Measurements from ENCODE around the gene COX6A2. TPM values are rescaled to one million over a fixed set of nuclear protein-coding genes. Genes with fewer than 3 reads are reported as not detected.
A peak's percentile ranks its signal among the peaks of the same experiment; 100 is the strongest.

The COX6A2 gene
- total RNA-seq, 1 experiment from 2014 or later = not detected

DNA sequence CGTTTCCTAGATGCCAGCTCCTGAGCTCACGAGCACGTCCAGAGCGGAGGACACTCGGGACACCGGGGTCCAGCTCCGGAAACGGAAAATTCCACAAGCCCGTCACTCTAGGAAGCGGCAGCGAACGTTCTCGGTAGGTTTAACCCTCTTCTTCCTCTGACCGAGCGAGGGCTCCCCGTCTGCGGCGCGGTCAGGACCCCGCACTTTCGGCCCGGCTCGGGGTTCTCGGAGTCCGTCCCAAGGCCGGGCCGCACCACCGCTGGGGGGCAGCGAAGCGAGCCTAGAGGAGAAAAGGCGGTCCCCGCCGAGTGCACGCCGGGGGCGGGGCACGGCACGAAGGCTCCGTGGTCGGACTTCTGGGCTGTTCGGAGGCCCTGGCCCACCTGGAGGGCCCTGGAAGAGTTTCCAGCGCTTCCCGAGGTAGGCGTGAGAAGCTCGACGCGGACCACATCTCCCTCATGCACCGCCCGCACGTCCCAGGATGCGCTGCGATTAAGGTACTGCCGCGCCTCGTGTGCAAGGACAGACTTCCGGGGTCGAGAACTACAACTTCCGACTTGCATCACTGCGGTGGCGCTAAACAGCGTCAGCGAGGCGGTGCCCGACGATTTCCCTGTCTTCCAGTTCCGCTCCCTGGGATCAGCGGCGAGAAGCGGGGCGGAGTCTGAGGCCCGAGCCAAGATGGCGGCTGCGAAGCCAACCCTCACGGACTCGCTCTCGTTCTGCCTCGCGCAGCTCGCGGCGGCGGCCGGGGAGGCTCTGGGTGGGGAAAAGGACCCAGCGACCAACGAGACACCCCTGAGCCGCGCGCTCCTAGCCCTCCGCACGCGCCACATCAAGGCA is 30.9 kb upstream of the COX6A2 start, which contains the start of gene ARMC5 (continued):
- TF ChIP-seq, protein P1, sequence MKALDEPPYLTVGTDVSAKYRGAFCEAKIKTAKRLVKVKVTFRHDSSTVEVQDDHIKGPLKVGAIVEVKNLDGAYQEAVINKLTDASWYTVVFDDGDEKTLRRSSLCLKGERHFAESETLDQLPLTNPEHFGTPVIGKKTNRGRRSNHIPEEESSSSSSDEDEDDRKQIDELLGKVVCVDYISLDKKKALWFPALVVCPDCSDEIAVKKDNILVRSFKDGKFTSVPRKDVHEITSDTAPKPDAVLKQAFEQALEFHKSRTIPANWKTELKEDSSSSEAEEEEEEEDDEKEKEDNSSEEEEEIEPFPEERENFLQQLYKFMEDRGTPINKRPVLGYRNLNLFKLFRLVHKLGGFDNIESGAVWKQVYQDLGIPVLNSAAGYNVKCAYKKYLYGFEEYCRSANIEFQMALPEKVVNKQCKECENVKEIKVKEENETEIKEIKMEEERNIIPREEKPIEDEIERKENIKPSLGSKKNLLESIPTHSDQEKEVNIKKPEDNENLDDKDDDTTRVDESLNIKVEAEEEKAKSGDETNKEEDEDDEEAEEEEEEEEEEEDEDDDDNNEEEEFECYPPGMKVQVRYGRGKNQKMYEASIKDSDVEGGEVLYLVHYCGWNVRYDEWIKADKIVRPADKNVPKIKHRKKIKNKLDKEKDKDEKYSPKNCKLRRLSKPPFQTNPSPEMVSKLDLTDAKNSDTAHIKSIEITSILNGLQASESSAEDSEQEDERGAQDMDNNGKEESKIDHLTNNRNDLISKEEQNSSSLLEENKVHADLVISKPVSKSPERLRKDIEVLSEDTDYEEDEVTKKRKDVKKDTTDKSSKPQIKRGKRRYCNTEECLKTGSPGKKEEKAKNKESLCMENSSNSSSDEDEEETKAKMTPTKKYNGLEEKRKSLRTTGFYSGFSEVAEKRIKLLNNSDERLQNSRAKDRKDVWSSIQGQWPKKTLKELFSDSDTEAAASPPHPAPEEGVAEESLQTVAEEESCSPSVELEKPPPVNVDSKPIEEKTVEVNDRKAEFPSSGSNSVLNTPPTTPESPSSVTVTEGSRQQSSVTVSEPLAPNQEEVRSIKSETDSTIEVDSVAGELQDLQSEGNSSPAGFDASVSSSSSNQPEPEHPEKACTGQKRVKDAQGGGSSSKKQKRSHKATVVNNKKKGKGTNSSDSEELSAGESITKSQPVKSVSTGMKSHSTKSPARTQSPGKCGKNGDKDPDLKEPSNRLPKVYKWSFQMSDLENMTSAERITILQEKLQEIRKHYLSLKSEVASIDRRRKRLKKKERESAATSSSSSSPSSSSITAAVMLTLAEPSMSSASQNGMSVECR (CRISPR knock-in tag; IDR thresholded peaks at IDR 0.05; ENCODE audit: borderline replicate concordance) = peak; percentile 44; the same call in 1 of the 2 replicates
- TF ChIP-seq, protein P2, sequence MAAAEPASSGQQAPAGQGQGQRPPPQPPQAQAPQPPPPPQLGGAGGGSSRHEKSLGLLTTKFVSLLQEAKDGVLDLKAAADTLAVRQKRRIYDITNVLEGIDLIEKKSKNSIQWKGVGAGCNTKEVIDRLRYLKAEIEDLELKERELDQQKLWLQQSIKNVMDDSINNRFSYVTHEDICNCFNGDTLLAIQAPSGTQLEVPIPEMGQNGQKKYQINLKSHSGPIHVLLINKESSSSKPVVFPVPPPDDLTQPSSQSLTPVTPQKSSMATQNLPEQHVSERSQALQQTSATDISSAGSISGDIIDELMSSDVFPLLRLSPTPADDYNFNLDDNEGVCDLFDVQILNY (CRISPR knock-in tag; IDR thresholded peaks at IDR 0.05) = peak; percentile 76; the same call in 1 of the 2 replicates
- peak; percentile 95 for TF ChIP-seq SP1 (CRISPR knock-in tag; conservative IDR thresholded peaks at IDR 0.05)
- no peak for TF ChIP-seq TEAD1 (CRISPR knock-in tag; IDR thresholded peaks at IDR 0.05)
- TF ChIP-seq CBFB (CRISPR knock-in tag; IDR thresholded peaks at IDR 0.05; ENCODE audit: low read depth) = no peak; the same call in 1 of the 2 replicates
- peak; percentile 78; the same call in 1 of the 2 replicates for TF ChIP-seq ESRRA (CRISPR knock-in tag; IDR thresholded peaks at IDR 0.05; ENCODE audit: borderline replicate concordance)
- TF ChIP-seq CREM (CRISPR knock-in tag; IDR thresholded peaks at IDR 0.05) = peak; percentile 78; the same call in 1 of the 2 replicates
- TF ChIP-seq FOXK1 (CRISPR knock-in tag; IDR thresholded peaks at IDR 0.05) = peak; percentile 90
- TF ChIP-seq, protein P3, sequence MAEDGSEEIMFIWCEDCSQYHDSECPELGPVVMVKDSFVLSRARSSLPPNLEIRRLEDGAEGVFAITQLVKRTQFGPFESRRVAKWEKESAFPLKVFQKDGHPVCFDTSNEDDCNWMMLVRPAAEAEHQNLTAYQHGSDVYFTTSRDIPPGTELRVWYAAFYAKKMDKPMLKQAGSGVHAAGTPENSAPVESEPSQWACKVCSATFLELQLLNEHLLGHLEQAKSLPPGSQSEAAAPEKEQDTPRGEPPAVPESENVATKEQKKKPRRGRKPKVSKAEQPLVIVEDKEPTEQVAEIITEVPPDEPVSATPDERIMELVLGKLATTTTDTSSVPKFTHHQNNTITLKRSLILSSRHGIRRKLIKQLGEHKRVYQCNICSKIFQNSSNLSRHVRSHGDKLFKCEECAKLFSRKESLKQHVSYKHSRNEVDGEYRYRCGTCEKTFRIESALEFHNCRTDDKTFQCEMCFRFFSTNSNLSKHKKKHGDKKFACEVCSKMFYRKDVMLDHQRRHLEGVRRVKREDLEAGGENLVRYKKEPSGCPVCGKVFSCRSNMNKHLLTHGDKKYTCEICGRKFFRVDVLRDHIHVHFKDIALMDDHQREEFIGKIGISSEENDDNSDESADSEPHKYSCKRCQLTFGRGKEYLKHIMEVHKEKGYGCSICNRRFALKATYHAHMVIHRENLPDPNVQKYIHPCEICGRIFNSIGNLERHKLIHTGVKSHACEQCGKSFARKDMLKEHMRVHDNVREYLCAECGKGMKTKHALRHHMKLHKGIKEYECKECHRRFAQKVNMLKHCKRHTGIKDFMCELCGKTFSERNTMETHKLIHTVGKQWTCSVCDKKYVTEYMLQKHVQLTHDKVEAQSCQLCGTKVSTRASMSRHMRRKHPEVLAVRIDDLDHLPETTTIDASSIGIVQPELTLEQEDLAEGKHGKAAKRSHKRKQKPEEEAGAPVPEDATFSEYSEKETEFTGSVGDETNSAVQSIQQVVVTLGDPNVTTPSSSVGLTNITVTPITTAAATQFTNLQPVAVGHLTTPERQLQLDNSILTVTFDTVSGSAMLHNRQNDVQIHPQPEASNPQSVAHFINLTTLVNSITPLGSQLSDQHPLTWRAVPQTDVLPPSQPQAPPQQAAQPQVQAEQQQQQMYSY (CRISPR knock-in tag; IDR thresholded peaks at IDR 0.05) = peak; percentile 38; the same call in 1 of the 2 replicates
- TF ChIP-seq, protein P4, sequence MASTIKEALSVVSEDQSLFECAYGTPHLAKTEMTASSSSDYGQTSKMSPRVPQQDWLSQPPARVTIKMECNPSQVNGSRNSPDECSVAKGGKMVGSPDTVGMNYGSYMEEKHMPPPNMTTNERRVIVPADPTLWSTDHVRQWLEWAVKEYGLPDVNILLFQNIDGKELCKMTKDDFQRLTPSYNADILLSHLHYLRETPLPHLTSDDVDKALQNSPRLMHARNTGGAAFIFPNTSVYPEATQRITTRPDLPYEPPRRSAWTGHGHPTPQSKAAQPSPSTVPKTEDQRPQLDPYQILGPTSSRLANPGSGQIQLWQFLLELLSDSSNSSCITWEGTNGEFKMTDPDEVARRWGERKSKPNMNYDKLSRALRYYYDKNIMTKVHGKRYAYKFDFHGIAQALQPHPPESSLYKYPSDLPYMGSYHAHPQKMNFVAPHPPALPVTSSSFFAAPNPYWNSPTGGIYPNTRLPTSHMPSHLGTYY (CRISPR knock-in tag; IDR thresholded peaks at IDR 0.05) = no peak
- TF ChIP-seq, protein P5, sequence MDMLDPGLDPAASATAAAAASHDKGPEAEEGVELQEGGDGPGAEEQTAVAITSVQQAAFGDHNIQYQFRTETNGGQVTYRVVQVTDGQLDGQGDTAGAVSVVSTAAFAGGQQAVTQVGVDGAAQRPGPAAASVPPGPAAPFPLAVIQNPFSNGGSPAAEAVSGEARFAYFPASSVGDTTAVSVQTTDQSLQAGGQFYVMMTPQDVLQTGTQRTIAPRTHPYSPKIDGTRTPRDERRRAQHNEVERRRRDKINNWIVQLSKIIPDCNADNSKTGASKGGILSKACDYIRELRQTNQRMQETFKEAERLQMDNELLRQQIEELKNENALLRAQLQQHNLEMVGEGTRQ (CRISPR knock-in tag; IDR thresholded peaks at IDR 0.05) = peak; percentile 62
- TF ChIP-seq RELA (CRISPR knock-in tag; IDR thresholded peaks at IDR 0.05; ENCODE audit: borderline replicate concordance) = peak; percentile 72; the same call in 1 of the 2 replicates
- TF ChIP-seq TEAD4 (CRISPR knock-in tag; IDR thresholded peaks at IDR 0.05) = peak; percentile 48; the same call in 1 of the 2 replicates
- TF ChIP-seq ZNF121 (CRISPR knock-in tag; IDR thresholded peaks at IDR 0.05) = no peak
- peak; percentile 79 for TF ChIP-seq MYBL2 (CRISPR knock-in tag; IDR thresholded peaks at IDR 0.05)
- 0 out of 2 replicates have a peak, but pooled peaks have one; percentile 52 for TF ChIP-seq SMAD3 (CRISPR knock-in tag; IDR thresholded peaks at IDR 0.05; ENCODE audit: borderline replicate concordance)
- TF ChIP-seq, protein P6, sequence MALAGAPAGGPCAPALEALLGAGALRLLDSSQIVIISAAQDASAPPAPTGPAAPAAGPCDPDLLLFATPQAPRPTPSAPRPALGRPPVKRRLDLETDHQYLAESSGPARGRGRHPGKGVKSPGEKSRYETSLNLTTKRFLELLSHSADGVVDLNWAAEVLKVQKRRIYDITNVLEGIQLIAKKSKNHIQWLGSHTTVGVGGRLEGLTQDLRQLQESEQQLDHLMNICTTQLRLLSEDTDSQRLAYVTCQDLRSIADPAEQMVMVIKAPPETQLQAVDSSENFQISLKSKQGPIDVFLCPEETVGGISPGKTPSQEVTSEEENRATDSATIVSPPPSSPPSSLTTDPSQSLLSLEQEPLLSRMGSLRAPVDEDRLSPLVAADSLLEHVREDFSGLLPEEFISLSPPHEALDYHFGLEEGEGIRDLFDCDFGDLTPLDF (CRISPR knock-in tag; IDR thresholded peaks at IDR 0.05) = peak; percentile 32; the same call in 1 of the 2 replicates
- TF ChIP-seq NFE2L1 (CRISPR knock-in tag; IDR thresholded peaks at IDR 0.05) = peak; percentile 81
- TF ChIP-seq, protein P7, sequence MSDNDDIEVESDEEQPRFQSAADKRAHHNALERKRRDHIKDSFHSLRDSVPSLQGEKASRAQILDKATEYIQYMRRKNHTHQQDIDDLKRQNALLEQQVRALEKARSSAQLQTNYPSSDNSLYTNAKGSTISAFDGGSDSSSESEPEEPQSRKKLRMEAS (CRISPR knock-in tag; IDR thresholded peaks at IDR 0.05) = peak; percentile 97
- TF ChIP-seq, protein P8, sequence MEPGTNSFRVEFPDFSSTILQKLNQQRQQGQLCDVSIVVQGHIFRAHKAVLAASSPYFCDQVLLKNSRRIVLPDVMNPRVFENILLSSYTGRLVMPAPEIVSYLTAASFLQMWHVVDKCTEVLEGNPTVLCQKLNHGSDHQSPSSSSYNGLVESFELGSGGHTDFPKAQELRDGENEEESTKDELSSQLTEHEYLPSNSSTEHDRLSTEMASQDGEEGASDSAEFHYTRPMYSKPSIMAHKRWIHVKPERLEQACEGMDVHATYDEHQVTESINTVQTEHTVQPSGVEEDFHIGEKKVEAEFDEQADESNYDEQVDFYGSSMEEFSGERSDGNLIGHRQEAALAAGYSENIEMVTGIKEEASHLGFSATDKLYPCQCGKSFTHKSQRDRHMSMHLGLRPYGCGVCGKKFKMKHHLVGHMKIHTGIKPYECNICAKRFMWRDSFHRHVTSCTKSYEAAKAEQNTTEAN (CRISPR knock-in tag; IDR thresholded peaks at IDR 0.05) = peak; percentile 91
- no peak for TF ChIP-seq TCF7 (CRISPR knock-in tag; IDR thresholded peaks at IDR 0.05; ENCODE audit: low read depth)
- TF ChIP-seq, protein P9, sequence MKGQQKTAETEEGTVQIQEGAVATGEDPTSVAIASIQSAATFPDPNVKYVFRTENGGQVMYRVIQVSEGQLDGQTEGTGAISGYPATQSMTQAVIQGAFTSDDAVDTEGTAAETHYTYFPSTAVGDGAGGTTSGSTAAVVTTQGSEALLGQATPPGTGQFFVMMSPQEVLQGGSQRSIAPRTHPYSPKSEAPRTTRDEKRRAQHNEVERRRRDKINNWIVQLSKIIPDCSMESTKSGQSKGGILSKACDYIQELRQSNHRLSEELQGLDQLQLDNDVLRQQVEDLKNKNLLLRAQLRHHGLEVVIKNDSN (CRISPR knock-in tag; IDR thresholded peaks at IDR 0.05) = 0 out of 2 replicates have a peak, but pooled peaks have one; percentile 17
- TF ChIP-seq IRF2 (CRISPR knock-in tag; IDR thresholded peaks at IDR 0.05; ENCODE audit: borderline replicate concordance, low read depth) = no peak
